ENCODE results near the gene KSR2. TPM values are rescaled to one million over a fixed set of nuclear protein-coding genes. Genes with fewer than 3 reads are reported as not detected.

Gene KSR2
- total RNA-seq, 1 donor from 2014 or later, result 2.0 TPM

GRCh38 chr12:117545216-117545615, 423.6 kb downstream of the KSR2 start:
- no peaks in the 10 kb centered on the region for H3K4me1 Mint-ChIP-seq (ENCODE audit: unreplicated experiment)
- H3K4me3 Mint-ChIP-seq, result no peak overlapping the region
- H3K36me3 Mint-ChIP-seq, result no peaks in the 10 kb centered on the region
- no peak for TF ChIP-seq CTCF (conservative IDR thresholded peaks at IDR 0.05)
- no peaks in the 10 kb centered on the region for H3K9me3 Mint-ChIP-seq
- peaks cover 14% of the 10 kb centered on the region for H3K27me3 Mint-ChIP-seq
- DNase-seq (ENCODE audit: extremely low spot score, unreplicated experiment), result no peak
- H3K27ac Mint-ChIP-seq, result no peak overlapping the region

GRCh38 chr12:117540011-117540410, 428.8 kb downstream of the KSR2 start:
- Mint-ChIP-seq H3K36me3 (no peaks in the 10 kb centered on the region), H3K4me1 (ENCODE audit: unreplicated experiment) (no peaks in the 10 kb centered on the region), H3K27ac (no peak overlapping the region), H3K9me3 (no peaks in the 10 kb centered on the region), H3K4me3 (no peak overlapping the region), H3K27me3 (peaks cover 14% of the 10 kb centered on the region)
- TF ChIP-seq CTCF (conservative IDR thresholded peaks at IDR 0.05), result no peak
- DNase-seq (ENCODE audit: extremely low spot score, unreplicated experiment), result no peak

GRCh38 chr12:117538926-117539325, 429.9 kb downstream of the KSR2 start:
- Mint-ChIP-seq H3K27ac (no peak overlapping the region), H3K27me3 (peaks cover 20% of the 10 kb centered on the region), H3K9me3 (no peaks in the 10 kb centered on the region), H3K4me1 (ENCODE audit: unreplicated experiment) (no peaks in the 10 kb centered on the region), H3K36me3 (no peaks in the 10 kb centered on the region), H3K4me3 (no peak overlapping the region)
- no peak for DNase-seq (ENCODE audit: extremely low spot score, unreplicated experiment)
- no peak for TF ChIP-seq CTCF (conservative IDR thresholded peaks at IDR 0.05)

GRCh38 chr12:117538032-117538690, 430.6 kb downstream of the KSR2 start:
- Mint-ChIP-seq H3K36me3 (no peaks in the 10 kb centered on the region), H3K27me3 (peaks cover 24% of the 10 kb centered on the region), H3K27ac (no peak overlapping the region), H3K9me3 (no peaks in the 10 kb centered on the region), H3K4me3 (no peak overlapping the region), H3K4me1 (ENCODE audit: unreplicated experiment) (no peaks in the 10 kb centered on the region)
- no peak for DNase-seq (ENCODE audit: extremely low spot score, unreplicated experiment)
- TF ChIP-seq CTCF (conservative IDR thresholded peaks at IDR 0.05), result no peak

- Mint-ChIP-seq H3K36me3 (no peaks in the 10 kb centered on the region), H3K27ac (peak overlapping the region; percentile 84), H3K27me3 (peaks cover 32% of the 10 kb centered on the region), H3K4me3 (no peak overlapping the region), H3K4me1 (ENCODE audit: unreplicated experiment) (no peaks in the 10 kb centered on the region), H3K9me3 (no peaks in the 10 kb centered on the region)
- no peak for TF ChIP-seq CTCF (conservative IDR thresholded peaks at IDR 0.05)
- DNase-seq (ENCODE audit: extremely low spot score, unreplicated experiment), result no peak
Observed at GRCh38 chr12:117533687-117534086, 435.1 kb downstream of the KSR2 start.

All from type B pancreatic cell (in vitro differentiated cells).